WTC11 (cell line): ENCODE measurements around the gene CEP295NL. TPM values are rescaled to one million over a fixed set of nuclear protein-coding genes. Genes with fewer than 3 reads are reported as not detected.

Experiments used
- ATAC-seq: fragments of 200-7000 bp; cut with Tn5 transposase; 2 replicates; pipeline ENCODE4 v1.10.0; 2021; ENCODE audit warnings: mild to moderate bottlenecking, moderate library complexity
- CTCF ChIA-PET: fragments of 300-600 bp; sonication (Branson Sonifier 250); formaldehyde crosslinking; loops from one replicate; lab custom pipeline; 2021; ENCODE audit warnings: antibody characterized with exemption; lab: Charles Lee
- POLR2A ChIA-PET: fragments of 350-600 bp; sonication (Branson Sonifier 250); formaldehyde crosslinking; loops from one replicate; lab custom pipeline; 2021; ENCODE audit warnings: antibody characterized with exemption; lab: Charles Lee
- DNase-seq: peaks from one replicate; pipeline ENCODE4 v3.0.0; 2021; ENCODE audit warnings: low spot score
- H3K27ac Mint-ChIP-seq: 2 replicates; pipeline ENCODE4 v1.8.0; 2021; ENCODE audit warnings: mixed read lengths
- H3K27me3 Mint-ChIP-seq: 2 replicates; pipeline ENCODE4 v1.8.0; 2021; ENCODE audit warnings: low read depth, mild to moderate bottlenecking, moderate library complexity, mixed read lengths
- H3K36me3 Mint-ChIP-seq: 2 replicates; pipeline ENCODE4 v1.8.0; 2021; ENCODE audit warnings: mixed read lengths
- H3K4me1 Mint-ChIP-seq: 2 replicates; pipeline ENCODE4 v1.8.0; 2022; ENCODE audit warnings: mixed read lengths
- H3K4me3 Mint-ChIP-seq: 2 replicates; pipeline ENCODE4 v1.8.0; 2021; ENCODE audit warnings: mild to moderate bottlenecking, moderate library complexity, mixed read lengths
- H3K9me3 Mint-ChIP-seq: 2 replicates; pipeline ENCODE4 v1.8.0; 2021; ENCODE audit warnings: mixed read lengths
- AR ChIP-seq: fragments of 250-450 bp; sonication (Bioruptor Pico); IDR thresholded peaks from 2 replicates; pipeline ENCODE4 v1.9.0; 2021; ENCODE audit warnings: mild to moderate bottlenecking
- ATF6 ChIP-seq: sonication (generic); formaldehyde crosslinking; IDR thresholded peaks from 2 replicates; pipeline ENCODE4 v1.8.1; 2023; ENCODE audit warnings: mild to moderate bottlenecking, missing genetic modification reagents
- E2F4 ChIP-seq: sonication (generic); formaldehyde crosslinking; IDR thresholded peaks from 2 replicates; pipeline ENCODE4 v1.8.1; 2022; ENCODE audit warnings: low read depth, mild to moderate bottlenecking, moderate library complexity, missing genetic modification reagents, borderline replicate concordance
- IRF1 ChIP-seq: sonication (generic); formaldehyde crosslinking; IDR thresholded peaks from 2 replicates; pipeline ENCODE4 v1.8.0; 2023; ENCODE audit warnings: missing genetic modification reagents
- JUN ChIP-seq: sonication (generic); formaldehyde crosslinking; IDR thresholded peaks from 2 replicates; pipeline ENCODE4 v1.8.0; 2023; ENCODE audit warnings: mild to moderate bottlenecking, missing genetic modification reagents
- PRRX2 ChIP-seq: fragments of 250-450 bp; sonication (Bioruptor Pico); IDR thresholded peaks from 2 replicates; pipeline ENCODE4 v1.8.0; 2021; ENCODE audit warnings: mild to moderate bottlenecking
- RELA ChIP-seq: sonication (generic); formaldehyde crosslinking; IDR thresholded peaks from 2 replicates; pipeline ENCODE4 v1.8.1; 2022; ENCODE audit warnings: missing genetic modification reagents, mild to moderate bottlenecking, borderline replicate concordance
- TP53 ChIP-seq: sonication (generic); formaldehyde crosslinking; IDR thresholded peaks from 2 replicates; pipeline ENCODE4 v1.8.1; 2023; ENCODE audit warnings: mild to moderate bottlenecking, missing genetic modification reagents
- ZBTB21 ChIP-seq: sonication (generic); formaldehyde crosslinking; IDR thresholded peaks from 2 replicates; pipeline ENCODE4 v1.8.1; 2023; ENCODE audit warnings: mild to moderate bottlenecking, missing genetic modification reagents, borderline replicate concordance
- ZNF121 ChIP-seq: sonication (generic); formaldehyde crosslinking; IDR thresholded peaks from 2 replicates; pipeline ENCODE4 v1.8.0; 2023; ENCODE audit warnings: missing genetic modification reagents
- ZNF532 ChIP-seq: fragments of 250-450 bp; sonication (Bioruptor Pico); IDR thresholded peaks from 2 replicates; pipeline ENCODE4 v1.9.0; 2021; ENCODE audit warnings: mild to moderate bottlenecking, borderline replicate concordance
- ZSCAN18 ChIP-seq: fragments of 250-450 bp; sonication (Bioruptor Pico); IDR thresholded peaks from 2 replicates; pipeline ENCODE4 v2.1.2; 2022; ENCODE audit warnings: mild to moderate bottlenecking, moderate library complexity
- total RNA-seq: library from RNA; stranded (reverse); gene quantifications from 3 replicates; pipeline ENCODE4 v1.2.3, GENCODE V29; 2021
- TF ChIP-seq, protein P1 (sequence below): sonication (generic); formaldehyde crosslinking; IDR thresholded peaks from 2 replicates; pipeline ENCODE4 v1.8.0; 2022; ENCODE audit warnings: mild to moderate bottlenecking, missing genetic modification reagents
- TF ChIP-seq, protein P2 (sequence below): sonication (generic); formaldehyde crosslinking; IDR thresholded peaks from 2 replicates; pipeline ENCODE4 v1.8.1; 2023; ENCODE audit warnings: mild to moderate bottlenecking, missing genetic modification reagents, moderate library complexity
- TF ChIP-seq, protein P3 (sequence below): sonication (generic); formaldehyde crosslinking; IDR thresholded peaks from 2 replicates; pipeline ENCODE4 v1.8.1; 2023; ENCODE audit warnings: mild to moderate bottlenecking, missing genetic modification reagents, borderline replicate concordance

CEP295NL gene
- total RNA-seq, 1 experiment from 2014 or later, result 0.61 TPM

GRCh38 chr17:78919861-78920450 lies 17.0 kb upstream of the CEP295NL start (continued):
- no peak for TF ChIP-seq TP53 (CRISPR knock-in tag)
- TF ChIP-seq ATF6 (CRISPR knock-in tag), result no peak
- TF ChIP-seq AR (CRISPR knock-in tag), result no peak
- no peak for TF ChIP-seq IRF1 (CRISPR knock-in tag)
- TF ChIP-seq E2F4 (CRISPR knock-in tag), result no peak
- no peak for TF ChIP-seq JUN (CRISPR knock-in tag)
- TF ChIP-seq ZSCAN18, result no peak
- TF ChIP-seq ZBTB21, result no peak
- TF ChIP-seq, protein P1, sequence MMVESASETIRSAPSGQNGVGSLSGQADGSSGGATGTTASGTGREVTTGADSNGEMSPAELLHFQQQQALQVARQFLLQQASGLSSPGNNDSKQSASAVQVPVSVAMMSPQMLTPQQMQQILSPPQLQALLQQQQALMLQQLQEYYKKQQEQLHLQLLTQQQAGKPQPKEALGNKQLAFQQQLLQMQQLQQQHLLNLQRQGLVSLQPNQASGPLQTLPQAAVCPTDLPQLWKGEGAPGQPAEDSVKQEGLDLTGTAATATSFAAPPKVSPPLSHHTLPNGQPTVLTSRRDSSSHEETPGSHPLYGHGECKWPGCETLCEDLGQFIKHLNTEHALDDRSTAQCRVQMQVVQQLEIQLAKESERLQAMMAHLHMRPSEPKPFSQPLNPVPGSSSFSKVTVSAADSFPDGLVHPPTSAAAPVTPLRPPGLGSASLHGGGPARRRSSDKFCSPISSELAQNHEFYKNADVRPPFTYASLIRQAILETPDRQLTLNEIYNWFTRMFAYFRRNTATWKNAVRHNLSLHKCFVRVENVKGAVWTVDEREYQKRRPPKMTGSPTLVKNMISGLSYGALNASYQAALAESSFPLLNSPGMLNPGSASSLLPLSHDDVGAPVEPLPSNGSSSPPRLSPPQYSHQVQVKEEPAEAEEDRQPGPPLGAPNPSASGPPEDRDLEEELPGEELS, result no peak

DNA sequence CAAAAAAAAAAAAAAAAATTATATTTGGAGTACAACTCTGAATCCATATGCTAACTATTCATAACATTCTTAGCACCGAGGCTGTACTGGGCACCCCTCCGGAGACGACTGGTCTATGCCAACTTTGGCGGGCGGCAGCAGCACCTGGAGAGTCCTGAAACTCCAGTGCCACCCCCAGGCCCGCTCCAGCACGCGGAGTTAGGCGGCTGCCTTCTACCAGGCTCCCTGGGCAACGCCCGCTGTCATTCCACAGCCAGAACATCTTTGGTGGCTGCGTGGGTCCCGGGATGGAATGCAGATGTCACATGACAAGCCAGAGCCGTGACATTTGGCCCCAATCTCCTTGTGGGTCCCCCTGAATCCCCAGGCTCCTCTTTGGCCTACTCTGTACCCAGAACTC lies 16.0 kb upstream of the CEP295NL start:
- POLR2A ChIA-PET, result no interaction called here
- DNase-seq, result no peak
- CTCF ChIA-PET, result interaction anchor here (1.1 to 1.9 kb wide), 2 partner anchors 53 kb away, joined by 3 to 4 read pairs; no protein-coding TSS in a partner anchor
- Mint-ChIP-seq H3K36me3 (no peaks in the 10 kb centered on the region), H3K4me1 (peaks cover 37% of the 10 kb centered on the region), H3K27me3 (no peaks in the 10 kb centered on the region; the same call in 1 of the 2 replicates), H3K9me3 (no peaks in the 10 kb centered on the region), H3K4me3 (no peak overlapping the region), H3K27ac (no peak overlapping the region; the same call in 1 of the 2 replicates)
- no peak for ATAC-seq
- TF ChIP-seq ZNF532 (CRISPR knock-in tag), result no peak
- TF ChIP-seq, protein P2, sequence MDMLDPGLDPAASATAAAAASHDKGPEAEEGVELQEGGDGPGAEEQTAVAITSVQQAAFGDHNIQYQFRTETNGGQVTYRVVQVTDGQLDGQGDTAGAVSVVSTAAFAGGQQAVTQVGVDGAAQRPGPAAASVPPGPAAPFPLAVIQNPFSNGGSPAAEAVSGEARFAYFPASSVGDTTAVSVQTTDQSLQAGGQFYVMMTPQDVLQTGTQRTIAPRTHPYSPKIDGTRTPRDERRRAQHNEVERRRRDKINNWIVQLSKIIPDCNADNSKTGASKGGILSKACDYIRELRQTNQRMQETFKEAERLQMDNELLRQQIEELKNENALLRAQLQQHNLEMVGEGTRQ (CRISPR knock-in tag), result no peak
- no peak for TF ChIP-seq PRRX2
- TF ChIP-seq, protein P3, sequence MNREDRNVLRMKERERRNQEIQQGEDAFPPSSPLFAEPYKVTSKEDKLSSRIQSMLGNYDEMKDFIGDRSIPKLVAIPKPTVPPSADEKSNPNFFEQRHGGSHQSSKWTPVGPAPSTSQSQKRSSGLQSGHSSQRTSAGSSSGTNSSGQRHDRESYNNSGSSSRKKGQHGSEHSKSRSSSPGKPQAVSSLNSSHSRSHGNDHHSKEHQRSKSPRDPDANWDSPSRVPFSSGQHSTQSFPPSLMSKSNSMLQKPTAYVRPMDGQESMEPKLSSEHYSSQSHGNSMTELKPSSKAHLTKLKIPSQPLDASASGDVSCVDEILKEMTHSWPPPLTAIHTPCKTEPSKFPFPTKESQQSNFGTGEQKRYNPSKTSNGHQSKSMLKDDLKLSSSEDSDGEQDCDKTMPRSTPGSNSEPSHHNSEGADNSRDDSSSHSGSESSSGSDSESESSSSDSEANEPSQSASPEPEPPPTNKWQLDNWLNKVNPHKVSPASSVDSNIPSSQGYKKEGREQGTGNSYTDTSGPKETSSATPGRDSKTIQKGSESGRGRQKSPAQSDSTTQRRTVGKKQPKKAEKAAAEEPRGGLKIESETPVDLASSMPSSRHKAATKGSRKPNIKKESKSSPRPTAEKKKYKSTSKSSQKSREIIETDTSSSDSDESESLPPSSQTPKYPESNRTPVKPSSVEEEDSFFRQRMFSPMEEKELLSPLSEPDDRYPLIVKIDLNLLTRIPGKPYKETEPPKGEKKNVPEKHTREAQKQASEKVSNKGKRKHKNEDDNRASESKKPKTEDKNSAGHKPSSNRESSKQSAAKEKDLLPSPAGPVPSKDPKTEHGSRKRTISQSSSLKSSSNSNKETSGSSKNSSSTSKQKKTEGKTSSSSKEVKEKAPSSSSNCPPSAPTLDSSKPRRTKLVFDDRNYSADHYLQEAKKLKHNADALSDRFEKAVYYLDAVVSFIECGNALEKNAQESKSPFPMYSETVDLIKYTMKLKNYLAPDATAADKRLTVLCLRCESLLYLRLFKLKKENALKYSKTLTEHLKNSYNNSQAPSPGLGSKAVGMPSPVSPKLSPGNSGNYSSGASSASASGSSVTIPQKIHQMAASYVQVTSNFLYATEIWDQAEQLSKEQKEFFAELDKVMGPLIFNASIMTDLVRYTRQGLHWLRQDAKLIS (CRISPR knock-in tag), result no peak
- TF ChIP-seq ZNF121, result no peak
- TF ChIP-seq RELA, result no peak
